ENCODE results near the gene TNFAIP6.

Gene TNFAIP6

DNA sequence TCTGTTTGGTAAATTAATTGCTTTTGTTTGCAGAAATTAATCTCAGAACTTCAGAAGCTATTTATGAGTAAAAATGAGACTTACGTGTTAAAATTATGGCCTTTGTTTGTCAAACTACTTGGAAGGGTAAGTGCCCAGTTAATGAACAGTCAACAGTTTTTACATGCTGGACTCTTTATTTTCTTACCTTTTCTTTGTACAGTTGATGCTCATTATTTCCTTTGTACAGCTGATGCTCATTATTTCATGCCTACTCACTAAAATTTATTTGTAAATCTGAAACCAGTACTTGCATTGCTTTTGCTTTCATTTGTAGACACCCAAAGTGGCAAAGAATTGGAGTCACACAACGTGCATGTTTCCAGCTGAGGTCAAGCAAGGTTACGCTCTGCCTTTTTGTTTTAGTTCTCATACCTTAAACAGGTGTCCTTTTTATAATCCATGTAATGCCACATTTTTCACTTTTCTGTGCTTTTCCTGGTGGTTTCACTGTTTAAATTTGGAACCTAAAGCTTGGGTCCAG, 65.6 kb downstream of the TNFAIP6 start:
- peak; percentile 8 for DNase-seq

DNA sequence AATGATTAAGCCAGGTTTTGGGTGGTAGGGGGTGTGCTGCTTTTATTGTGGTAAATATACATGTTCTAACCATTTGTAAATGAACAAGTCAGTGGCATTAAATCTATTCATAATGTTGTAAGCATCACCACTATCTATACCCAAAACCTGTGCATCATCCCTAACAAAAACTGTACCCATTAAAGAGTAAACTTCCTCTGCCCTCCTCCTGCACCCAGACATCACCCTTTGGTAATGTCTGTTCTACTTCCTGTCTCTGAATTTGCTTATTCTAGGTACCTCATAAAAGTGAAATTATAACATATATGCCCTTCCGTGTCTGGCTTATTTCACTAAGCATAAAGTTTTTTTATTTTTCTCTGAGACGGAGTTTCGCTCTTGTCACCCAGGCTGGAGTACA, 66.4 kb downstream of the TNFAIP6 start:
- peak; percentile 65 for DNase-seq
